Measurements from ENCODE around the gene PSG1.
"Not testable (repeated sequence)": the region's sequence is repeated elsewhere in the genome, so short reads cannot be mapped to it uniquely, and the experiment has no call there.

The PSG1 gene

DNA sequence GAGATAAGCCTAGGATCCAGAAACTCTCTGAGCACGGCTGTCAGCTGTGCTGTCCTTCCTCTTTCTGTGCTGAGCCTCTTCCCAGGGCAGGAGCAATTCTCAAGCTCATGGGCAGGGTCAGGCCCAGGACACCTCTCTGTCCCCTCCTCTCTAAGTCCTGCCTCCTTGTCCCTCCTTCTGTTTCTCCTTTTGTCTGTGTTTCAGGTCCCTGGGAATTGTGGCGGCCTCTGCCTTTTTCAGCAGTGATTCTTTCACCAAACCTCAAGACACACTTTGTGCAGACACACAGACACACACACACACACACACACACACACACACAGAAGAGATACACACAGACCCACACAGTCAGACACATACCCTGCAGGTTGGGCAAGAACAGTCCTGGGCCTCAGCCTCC lies at the start of gene PSG1:
Gene PSG1 (minus strand): TSS at position 101 of the 400 bp plus-strand sequence. CDS start 132 bp downstream, outside the sequence.
- DNase-seq = no peak

DNA sequence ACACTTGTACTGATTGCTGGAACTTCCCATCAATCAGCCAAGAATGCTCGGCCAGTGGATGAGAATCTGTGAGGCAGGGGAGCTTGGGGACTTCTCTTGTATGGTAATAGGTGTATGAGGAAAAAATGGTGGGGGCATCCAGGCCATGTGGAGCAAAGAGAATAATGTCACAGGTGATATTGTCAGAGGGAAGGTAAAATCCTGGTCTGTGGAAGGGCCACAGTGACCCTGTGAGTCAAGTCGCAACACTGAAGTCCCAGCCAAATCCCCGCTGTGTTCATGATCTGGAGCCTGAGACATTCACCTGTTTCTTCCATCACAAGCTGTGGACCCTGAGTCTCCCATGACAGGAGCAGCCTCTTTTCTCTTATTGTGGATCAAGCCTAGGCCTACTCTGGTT lies 49.4 kb upstream of the PSG1 start:
- DNase-seq = no peak

DNA sequence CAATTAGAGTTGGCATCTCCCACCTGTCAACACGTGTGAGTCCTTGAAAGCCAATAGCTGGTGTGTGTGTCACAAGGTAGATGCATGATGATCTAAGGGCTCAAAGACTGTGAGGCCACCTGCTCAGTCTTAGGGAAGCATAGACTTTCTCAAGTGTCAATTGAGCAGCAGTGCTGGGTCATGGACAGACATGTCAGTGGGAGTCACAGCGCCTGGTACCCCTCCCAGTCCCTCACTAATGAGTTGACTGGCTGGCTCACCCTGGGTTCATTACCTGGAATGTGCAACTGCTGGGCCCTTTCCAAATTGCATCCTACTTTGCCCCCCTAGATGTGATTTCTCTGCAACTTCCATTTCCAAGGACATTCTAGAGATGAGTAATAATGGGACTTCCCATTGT lies 47.3 kb upstream of the PSG1 start:
- no peak for DNase-seq

DNA sequence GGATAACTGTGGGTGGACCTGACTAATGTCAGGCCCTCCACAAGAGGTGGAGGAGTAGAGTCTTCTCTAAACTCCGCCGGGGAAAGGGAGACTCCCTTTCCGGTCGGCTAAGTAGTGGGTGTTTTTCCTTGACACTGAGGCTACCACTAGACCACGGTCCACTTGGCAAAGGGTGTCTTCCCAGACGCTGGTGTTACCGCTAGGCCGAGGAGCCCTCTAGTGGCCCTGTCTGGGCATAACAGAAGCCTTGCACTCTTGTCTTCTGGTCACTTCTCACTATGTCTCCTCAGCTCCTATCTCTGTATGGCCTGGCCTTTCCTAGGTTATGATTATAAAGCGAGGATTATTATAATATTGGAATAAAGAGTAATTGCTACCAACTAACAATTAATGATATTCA lies 43.6 kb upstream of the PSG1 start:
- peak; percentile 6 for DNase-seq

DNA sequence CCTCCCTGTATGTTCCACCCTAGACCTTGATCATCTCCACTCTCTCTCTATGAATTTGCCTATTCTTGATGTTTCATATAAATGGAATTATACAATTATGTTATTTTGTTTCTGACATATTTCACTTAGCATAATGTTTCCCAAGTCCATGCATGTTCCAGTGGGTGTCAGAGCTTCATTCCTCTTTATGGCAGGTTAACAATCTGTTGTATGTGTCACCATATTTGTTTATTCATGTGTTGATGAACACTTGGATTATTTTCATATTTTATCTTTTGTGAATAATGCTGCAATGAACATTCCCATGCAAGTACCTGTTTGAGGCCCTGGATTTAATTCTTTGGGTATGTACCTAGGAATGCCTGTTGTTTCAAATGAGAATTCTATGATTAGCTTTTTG lies 41.5 kb upstream of the PSG1 start:
- not testable (repeated sequence) for DNase-seq

DNA sequence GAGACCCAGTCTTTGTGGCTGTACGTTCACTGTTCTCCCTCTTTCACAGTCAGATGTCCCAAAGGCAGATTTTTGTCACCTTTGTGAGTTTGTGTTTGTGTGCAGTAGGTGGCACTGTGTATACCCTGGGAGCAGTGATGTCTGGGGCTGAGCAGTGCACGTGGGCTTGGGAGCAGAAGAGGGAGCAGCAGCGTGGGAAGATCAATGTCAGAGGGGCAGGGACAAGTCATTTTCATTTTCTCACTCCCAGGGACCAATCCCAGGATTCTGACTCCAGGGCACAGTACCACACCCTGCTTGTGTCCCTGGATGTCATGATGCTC lies 40.2 kb upstream of the PSG1 start:
- DNase-seq = no peak

DNA sequence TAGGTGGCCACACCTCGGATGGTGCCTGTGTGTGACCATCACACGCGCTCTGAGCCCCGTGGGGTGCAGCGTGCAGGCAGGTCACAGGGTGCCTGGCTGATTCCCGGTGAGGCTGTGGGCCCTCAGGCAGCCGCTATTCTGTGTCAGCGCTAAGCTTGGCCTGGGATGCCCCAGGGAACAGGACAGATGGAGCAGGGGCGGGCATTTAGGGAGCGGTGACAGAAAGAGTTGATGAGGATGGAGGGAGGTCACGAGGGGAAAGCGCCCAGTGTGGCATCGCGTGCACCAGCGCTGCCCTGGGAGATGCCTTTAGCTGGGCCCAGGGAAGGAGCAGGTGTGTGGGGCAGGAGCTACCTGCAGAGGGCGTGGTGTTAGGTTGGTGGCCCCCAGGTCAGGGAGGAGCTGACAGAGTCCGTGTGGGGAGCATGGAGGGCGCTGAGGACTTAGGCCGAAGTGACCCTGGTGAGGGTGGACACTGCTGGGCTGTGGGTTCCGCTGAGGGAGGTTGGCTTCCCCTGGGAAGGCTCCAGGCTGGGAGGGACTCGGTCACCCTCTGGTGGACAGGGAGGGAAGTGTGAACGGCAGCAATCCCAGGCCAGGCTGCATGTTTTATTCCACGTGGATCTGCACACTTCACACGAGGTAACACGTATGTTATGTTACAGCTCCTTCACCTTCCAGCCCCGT lies 39.7 kb upstream of the PSG1 start:
- not testable (repeated sequence) for DNase-seq

DNA sequence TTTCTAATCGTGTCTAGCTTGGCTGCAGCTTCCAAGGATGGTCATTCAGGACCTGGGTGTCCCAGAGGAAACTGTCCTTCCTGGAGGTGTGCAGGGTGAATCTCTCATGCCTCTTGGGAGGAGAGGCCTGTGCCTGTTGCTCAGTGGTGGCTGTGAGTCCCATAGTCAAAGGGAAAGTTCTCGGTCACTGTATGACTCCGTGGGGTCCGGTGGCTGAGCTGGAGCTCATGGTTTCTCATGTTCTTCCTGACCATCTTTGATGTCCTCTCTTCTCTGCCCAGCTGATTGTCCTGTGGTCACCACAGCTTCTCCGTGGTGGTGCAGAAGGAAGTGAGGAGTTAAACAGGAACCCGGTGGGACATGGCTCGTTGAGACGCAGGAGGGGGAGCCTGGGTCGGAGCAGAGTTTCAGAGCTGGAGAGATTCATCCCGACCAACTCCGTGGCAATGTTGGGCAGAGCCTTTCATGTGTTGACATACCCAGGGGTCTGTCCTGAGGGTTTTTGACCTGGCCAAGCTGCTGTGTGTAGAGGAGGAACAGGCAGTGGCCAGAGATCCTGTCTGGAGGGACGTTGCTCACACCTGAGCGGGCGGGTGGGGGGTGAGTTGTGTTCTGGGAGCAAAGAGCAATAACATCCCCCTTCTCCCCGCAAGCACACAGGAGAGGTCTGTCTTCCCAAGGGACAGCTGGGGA lies 39.0 kb upstream of the PSG1 start:
- not testable (repeated sequence) for DNase-seq

DNA sequence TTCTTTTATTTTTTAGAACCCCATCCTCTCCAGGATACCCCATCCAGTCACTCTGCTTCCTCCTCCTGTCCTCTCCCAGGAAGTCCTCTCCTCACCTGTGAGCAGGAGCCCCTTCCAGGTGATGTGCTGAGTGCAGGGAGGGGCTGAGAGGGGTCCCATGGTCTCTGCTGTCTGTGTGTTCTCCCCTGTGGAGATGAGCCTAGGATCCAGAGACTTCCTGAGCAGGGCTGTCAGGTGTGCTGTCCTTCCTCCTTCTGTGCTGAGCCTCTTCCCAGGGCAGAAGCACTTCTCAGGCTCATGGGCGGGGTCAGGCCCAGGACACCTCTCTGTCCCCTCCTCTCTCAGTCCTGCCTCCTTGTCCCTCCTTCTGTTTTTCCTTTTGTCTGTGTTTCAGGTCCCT lies 38.1 kb upstream of the PSG1 start, which contains the start of gene PSG6:
Gene PSG6 (minus strand): TSS at position 261 of the 400 bp plus-strand sequence. CDS start 102 bp downstream, at position 159.
- not testable (repeated sequence) for DNase-seq

DNA sequence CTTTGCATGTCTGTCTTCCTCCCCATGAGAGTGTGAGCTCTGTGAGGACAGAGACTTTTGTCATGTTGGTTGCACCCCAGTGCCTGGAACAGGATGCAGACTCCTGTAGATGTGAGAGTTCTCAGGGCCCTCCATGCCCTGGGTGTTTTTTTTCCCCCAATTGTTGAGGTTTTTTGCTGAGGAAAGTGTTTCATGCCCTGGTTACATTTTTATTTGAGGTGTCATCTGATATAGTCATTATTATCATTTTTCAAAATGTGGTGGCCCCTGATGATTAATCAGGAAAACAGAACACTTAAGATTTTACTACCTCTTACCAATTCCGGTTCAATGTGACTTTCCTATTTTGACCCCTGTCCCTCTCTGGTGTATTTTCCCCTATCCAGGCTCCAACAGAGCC lies 37.4 kb upstream of the PSG1 start:
- DNase-seq = not testable (repeated sequence)

DNA sequence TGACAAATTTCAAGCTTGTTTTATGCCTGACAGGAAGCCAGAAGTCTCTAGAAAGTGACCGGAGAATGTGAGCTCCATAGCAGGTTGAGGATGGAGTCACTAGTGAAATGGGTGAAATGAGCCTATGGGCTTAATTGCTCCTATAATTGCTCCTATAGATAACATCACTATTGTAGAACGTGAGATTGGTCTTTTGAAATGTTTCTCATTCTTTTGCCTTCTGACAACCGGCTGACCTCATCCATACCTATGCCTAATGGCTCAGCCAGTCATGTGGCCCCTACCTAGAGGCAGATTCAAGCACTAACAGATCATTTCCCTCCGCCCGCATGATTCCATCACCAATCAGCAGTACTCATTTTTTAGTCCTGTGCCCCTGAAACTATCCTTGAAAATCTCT lies 34.0 kb upstream of the PSG1 start:
- DNase-seq = not testable (repeated sequence)

DNA sequence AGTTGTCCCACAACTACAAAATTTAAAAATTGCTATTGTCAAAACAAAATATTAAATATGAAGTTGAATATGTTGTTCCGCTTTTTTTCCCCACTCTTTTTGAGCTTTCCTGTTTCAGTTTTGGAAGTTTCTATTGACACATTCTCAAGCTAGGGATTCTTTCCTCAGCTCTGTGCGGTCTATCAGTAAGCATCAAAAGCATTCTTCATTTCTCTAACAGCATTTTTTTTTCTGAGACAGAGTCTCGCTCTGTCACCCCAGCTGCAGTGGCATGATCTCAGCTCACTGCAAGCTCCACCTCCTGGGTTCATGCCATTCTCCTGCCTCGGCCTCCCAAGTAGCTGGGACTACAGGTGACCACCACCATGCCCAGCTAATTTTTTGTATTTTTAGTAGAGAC lies 33.4 kb upstream of the PSG1 start:
- DNase-seq = not testable (repeated sequence)

DNA sequence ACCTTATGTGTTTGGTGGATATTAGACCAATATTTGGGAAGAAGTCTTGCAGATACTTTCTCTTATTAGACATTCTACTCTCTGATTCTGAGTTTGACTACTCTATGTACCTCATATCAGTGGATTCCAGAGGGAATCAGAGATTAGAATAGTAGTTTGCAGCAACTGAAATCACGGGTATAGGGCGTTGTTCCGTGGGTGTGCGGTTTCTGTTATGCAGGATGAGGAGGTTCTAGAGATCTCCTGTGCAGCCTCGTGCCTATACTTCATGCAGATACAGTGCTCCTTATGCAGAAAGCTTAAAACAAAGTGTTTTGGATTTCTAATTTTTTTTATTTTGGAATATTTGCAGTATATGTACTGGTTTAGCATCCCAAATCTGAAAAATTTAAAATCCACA lies 32.2 kb upstream of the PSG1 start:
- not testable (repeated sequence) for DNase-seq

DNA sequence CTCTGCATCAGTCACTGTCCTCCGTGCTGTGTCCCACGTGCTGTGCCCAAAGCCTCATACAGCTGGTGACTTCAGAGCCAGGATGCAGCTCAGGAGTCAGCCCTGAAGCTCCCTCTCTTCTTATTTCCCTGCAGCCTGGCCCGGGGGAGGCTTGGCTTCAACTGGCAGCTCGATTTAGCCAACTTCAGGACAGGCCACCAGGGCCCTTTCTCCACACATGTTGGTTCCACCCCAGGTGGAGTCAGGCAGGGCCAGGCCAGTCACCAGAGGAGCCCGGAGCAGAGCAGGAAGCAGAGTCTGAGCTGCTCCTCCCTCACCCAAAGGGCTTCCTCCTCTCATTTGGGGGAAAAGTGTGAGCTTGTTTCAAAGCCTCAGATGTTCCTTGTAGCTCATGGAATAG lies 26.6 kb upstream of the PSG1 start:
- DNase-seq = not testable (repeated sequence)

DNA sequence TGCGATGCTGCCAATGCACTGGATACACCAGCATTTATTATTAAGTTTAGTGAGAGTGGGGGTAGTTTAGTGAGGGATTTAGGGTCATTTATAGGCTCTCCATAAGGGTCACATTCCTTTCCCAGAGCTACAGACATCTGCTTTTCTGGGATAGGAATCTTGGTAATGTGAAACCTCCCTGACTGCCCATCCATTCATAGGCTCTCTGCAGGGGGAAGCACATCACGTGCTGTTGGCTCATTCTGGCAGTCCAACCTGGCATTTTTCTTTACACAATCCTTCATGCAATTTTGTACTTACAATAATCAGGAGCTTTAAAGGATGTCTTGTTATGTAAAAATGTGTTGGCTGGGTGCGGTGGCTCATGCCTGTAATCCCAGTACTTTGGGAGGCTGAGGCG lies 21.0 kb upstream of the PSG1 start:
- DNase-seq = not testable (repeated sequence)

DNA sequence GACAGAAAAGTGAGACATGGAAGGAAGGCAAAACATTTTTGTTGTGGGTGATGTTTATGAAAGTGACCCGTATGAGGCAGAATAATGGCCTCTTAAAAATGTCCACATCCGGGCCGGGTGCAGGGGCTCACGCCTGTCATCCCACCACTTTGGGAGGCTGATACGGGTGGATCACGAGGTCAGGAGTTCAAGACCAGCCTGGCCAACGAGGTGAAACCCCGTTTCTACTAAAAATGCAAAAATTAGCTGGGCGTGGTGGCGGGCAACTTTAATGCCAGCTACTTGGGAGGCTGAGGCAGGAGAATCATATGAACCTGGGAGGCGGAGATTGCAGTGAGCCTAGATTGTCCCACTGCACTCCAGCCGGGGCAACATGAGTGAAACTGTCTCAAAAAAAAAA lies 20.2 kb upstream of the PSG1 start:
- not testable (repeated sequence) for DNase-seq

DNA sequence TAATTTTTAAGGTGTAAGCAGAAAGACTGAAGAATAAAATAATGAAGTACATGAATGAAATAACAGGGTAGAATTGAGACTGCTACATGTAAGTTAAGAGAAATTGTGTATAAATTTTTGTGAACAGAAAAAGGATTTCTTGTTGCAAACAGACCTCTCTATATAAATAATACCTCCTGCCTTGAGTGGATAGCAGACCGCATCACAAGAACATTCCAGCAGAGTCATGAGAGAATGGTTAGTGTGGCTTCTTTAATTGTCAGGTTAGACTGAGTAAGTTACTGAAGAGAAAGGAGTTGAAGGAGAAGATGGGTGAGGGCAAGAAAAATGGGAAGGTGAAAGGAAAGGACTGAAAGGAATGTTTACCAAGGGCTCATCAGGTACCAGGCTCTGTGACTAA lies 19.6 kb upstream of the PSG1 start:
- DNase-seq = not testable (repeated sequence)

DNA sequence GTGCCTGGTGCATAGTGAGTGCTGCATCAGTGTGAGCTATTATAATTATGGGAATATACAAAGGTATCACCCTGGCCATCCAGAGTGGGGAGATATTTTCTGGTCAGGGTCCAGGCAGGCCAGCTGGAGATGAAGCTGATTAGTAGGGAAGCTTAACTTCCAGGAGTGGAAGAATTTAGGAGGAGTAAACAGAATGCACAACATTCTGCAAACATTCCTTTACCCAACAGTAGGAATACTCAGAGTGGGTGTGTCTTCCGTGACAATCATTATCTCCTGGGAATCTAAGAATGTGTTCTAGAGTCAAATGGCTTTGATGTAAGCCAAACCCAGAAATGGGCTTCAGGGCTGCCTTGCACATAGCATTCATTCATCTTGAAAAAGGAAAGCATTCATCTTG lies 19.1 kb upstream of the PSG1 start:
- not testable (repeated sequence) for DNase-seq

DNA sequence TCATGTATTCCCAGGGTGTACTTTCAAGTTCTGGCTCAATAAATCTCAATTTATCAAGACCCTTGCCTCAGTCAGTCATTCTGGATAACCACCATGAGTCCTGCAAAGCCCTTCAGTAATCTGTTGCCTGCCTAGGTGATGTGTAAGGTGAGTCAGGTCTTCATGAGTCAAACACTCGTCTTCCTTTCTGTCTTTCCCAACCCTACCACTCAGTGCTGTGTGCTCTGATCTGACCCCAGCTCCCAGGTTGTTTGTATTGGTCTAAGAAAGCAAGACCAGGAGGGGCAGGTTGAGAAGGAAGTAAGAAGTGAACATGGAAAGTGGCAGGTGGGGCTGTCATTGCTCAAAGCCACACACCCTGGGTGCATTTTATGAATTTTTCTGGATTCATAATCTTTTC lies 18.2 kb upstream of the PSG1 start:
- DNase-seq = not testable (repeated sequence)

DNA sequence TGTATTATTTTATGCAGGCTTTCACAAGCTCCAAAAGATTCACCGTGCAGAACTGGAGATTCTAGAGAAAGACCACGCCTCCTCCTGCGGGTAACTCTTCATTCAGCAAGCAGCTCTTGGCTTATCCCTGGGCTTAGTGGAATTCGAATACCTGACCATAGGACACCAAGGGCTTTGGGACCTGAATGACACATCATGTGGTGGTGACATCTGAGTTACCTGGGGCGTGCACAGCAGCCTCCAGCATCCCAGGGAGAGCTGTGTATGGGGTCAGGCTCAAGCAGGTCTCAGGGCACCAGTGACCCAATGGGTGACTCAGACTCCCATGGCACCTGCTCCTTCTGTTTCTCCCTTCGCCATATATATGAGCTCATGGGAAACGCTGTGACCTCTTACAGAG lies 10.9 kb upstream of the PSG1 start:
- DNase-seq = not testable (repeated sequence)

DNA sequence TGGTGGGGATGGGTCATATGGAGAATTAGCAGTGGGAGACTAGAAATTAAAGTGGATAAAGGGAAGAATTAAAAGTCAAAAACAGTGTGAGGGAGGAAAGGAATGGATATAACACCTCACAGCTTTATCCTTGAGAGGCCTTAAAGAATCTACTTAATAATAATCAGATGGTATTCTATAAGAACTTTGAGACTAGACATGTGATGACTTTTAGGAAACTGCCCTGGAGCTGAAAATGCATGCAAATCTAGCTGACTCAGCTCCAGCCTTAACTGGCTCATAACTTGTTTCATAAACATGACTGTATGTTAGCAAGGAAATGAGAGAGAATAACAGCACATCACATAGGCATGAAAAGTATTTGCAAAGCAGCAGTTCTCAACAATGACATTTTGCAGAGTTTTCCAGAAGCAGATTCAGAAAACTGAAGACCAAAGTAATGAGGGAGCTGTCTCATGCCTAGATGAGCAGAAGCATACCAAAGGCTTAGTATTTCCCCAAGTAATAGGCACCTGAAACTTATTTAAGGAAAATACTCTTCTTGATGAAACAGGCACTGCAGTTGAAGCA lies 8.4 kb upstream of the PSG1 start:
- not testable (repeated sequence) for DNase-seq

DNA sequence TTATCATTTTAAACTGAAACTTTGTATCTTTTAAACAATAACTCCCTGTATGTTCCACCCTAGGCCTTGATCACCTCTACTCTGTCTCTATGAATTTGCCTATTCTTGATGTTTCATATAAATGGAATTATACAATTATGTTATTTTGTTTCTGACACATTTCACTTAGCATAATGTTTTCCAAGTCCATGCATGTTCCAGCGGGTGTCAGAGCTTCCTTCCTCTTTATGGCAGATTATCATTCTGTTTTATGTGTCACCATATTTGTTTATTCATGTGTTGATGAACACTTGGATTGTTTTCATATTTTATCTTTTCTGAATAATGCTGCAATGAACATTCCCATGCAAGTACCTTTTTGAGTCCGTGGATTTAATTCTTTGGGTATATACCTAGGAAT lies 3.2 kb upstream of the PSG1 start:
- not testable (repeated sequence) for DNase-seq

DNA sequence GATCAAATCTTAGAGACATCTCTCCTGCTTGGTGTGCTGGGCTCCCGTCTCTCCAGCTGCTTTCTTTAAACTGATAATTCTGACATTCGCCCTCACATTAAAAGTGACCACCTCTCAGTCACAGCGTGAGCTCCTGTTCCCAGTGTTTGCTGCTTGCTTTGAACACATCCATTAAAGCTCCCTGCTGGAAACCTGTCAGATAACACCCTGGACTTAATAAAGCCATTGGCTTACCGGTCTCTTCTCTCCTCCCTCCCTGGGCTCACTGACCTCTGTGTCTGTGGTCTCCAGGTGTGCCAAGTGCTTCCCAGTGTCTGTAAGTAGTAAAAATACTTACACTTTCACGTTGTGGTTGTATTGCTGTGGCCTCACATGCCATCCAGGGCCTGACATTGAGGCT lies 2.5 kb upstream of the PSG1 start:
- not testable (repeated sequence) for DNase-seq

DNA sequence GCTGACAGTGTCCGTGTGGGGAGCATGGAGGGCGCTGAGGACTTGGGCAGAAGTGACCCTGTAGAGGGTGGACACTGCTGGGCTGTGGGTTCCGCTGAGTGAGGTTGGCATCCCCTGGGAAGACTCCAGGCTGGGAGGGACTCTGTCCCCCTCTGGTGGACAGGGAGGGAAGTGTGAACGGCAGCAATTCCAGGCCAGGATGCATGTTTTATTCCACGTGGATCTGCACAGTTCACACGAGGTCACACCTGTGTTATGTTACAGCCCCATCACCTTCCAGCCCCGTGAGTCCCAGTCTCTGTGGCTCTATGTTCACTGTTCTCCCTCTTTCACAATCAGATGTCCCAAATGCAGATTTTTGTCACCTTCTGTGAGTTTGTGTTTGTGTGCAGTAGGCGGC lies 1.8 kb upstream of the PSG1 start:
- DNase-seq = not testable (repeated sequence)
